ENCODE data around the gene ASIC3.

Gene ASIC3

DNA sequence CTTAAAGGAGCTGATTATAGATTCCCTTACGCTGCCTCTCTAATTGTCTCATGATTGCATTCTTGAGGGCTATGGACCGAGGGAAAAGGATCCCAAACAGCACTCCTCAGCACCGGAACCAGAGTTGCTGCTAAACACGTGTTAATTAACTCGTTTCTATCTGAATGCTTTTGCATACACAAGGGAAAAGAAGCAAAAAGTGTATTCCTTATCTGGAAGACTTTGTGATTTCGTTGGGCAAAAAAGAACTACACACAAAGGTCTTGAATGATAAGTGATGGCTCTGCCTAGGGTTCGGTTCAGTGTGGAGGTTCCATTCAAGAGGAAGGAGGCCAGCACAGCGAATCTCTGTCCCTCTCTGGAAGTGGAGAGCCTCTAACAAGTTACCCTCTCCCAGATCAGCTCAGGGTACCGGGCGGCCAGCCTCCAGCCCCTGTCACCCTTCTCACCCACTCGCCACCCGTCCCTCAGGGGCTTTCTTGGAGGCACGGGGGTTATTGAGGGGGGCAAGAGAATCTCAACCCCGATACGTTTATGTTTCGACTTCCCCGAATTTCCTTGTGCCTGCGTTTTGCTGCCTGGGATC lies 10.5 kb downstream of the ASIC3 start:
- DNase-seq = peak in 1 of 2 donors; percentile 19

DNA sequence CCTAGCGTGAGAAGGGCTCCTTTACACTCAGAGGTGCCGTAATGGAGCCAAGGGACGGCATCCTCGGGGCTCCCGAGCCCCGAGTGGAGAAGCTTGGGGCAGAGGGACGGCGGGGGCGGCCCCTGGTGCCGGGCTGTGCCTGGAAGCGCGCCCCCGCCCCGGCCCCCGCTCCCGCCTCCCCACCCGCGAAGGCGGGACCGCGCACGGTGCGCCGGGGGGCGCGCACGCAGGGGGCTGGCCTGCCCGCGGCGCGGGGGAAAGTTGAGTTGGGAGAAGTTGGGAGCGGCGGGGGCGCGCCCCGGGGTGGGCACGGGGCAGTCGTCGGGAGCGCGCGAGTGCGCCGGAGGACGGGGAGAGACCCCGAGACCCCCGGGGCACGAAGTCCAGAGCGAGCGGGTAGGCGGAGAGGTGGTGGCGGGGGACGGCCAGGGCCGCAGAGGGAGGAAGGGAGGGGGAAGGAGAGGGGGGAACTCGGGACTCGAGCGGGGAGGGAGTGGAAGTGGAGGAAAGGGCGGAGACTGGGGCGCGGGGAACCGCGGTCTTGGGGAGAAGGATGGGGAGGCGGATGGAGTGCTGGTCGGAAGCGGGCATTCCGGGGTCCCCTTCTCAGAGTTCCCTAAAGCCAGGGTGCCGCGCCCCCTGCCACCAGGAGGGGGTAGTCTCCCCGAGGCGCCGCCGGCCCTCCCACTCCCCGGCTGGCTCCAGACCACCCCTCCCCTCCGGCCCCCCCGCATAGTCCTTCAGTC lies 11.2 kb downstream of the ASIC3 start, which contains the start of gene SLC4A2:
SLC4A2 (plus strand) TSS at position 223 of the 746 bp plus-strand sequence. CDS start 2,399 bp downstream, outside the sequence.
- peak; percentile 29 to 51 for DNase-seq

DNA sequence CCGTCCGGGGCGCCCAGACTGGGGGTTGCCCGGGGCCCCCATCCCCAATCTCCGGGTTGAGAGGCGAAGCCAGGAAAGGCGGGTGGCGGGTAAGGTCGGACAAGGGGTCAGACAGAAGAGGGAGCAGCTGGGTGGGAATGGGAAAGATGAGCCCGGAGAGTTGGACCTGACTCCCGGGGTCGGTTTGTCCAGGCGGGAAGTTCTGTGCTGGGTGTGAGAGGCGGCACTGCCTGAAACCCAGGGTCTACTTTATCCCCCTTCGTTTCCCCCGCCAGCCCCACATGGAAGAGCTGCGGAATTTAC lies 11.7 kb downstream of the ASIC3 start:
- no peak for DNase-seq

DNA sequence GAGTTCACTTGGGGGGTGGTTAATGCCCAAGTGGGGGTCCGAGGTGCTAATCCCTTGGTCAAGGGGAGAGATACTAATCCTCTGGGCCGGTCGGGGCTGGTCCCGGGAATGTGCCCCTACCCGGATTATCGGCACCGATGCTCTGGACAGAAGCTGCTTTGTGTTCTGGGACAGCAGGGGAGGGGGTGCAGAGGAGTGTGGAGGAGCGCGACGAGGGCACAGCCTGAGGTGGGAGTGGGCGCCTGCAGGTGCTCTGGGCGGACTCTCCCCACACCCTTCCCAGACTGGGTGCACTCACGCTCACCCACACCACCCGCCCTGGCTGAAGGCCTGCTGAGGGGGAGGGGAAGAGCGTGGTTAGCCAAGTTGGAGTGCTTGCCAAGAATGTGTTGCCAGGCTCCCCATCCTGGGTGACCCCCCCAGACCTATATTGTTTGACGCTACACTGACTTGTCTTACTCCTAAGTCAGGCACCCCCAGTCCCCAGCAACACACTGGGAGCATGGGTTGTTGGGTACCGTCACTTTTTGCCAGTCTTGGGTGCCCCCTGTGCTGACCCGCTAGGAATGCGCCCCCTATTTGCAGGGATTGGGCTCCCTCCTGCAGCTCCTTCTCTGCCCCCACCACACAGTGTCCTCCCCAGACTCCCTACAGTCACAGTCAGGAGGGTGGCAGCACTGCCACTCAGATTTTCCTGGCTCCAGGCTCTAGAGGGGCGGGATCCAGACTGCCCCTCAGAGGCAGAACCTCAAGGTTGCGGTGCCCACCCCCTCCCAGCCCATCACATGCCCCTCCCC lies 12.3 kb downstream of the ASIC3 start:
- peak in 1 of 2 donors; percentile 4 for DNase-seq

DNA sequence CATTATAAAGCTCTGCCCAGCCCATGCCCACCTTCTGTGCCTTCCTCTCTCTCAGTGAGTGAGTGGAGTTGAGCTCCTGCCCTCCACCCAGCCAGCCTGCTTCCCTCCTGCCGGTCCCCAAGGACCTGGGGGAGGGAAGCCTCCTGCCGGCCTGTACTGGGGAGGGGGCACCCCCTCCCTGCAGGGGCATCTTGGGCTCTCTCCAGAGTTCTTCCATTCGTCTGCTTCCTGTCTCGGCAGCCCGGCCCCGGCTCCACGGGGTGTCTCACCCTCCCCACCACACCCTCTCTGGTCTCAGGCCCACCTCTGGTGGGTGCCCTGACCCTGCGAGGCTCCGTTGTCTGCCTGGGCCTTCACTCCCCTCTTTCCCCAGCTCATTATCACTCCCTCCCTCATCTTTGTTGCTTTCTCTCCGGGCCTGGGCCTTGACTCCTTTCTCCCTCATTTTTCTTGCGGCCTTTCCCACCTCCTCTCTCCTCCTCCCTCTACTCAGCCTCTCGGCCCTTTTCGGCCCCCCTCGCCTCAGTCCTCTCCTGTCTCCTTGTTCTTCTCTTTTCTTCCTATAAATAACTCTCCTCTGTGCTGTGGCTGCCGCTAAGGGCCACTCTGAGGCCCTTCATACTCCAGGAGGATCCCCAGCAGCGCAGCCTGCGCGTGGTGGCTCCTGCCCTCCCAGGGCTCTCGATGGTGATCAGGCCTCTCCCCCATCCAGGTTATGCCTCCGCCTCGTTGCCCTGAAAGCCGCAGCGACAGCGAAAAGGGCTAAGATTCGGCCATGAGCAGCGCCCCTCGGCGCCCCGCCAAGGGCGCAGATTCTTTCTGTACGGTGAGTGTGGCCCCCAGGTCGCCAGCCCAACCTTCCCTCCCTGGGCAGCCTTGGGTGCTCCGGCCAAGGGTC lies 13.1 kb downstream of the ASIC3 start:
- no peak for DNase-seq

DNA sequence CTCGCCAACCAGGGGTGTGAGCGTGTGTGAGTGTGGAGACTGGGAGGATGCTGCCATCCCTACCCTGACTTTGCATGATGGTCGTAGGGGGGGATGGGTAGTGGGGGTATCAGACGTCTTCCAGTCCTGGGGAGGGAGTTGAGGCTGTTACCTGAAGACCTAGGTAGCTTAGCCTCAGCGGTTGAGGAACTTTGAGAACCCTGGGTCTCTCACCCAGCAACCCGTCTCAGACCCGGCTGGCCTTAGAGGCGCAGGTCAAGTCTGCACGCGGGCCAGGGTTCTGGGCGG lies 13.7 kb downstream of the ASIC3 start:
- no peak for DNase-seq

DNA sequence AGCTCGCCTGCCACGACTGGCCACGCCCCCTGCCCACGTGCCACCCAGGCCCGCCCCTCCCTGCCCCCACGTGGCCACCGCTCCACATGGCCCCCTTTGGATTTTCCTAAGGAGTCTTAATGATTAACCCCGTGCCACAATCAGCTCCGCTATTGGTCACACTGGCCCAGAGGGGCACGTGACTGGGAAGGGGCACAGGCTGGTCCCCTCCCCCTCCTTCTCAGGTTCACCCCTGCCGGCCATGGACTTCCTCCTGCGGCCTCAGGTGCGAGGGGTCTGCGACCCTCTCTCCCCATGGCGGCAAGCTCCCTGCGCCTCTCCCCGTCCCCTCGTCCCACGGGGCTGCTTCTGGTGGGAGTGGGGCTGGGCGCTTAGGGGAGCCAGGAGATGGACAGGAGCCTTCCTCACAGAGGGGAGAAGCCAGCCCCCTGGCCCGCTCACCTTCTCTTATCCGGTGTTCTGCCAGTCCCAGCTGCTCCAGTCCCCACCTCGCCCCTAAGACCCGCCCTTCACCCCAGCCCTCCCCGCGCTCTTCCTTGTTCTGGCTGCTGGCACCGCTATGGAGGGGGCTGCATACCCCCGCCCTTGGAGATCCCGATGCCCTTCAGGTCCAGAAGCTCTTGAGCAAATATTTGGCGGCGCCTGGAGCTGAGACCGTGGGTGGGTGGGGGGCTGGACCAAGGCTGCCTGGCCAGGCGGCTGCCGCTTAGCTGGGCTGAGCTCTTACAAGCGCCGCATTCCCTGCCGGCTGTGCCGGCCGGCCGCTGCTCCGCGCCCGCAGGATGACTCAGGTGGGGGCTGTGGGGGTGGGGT lies 14.3 kb downstream of the ASIC3 start:
- no peak for DNase-seq

DNA sequence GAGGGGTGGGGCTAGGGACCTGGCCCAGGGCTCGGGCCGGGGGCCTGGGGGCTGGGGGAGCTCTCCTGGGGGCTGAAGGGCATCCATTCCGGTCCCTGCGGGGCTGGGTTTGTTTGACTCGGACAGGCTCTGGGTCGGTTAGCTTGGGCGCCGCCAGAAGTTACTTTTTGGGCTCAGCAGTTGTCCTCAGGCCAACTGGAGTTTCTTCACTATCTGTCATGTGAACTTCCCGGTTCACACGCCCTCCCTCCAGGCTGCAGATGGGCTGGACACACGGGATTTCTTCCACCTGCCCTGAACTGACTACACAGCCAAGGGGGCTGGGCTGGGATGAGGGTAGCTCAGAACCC lies 14.9 kb downstream of the ASIC3 start:
- no peak for DNase-seq

DNA sequence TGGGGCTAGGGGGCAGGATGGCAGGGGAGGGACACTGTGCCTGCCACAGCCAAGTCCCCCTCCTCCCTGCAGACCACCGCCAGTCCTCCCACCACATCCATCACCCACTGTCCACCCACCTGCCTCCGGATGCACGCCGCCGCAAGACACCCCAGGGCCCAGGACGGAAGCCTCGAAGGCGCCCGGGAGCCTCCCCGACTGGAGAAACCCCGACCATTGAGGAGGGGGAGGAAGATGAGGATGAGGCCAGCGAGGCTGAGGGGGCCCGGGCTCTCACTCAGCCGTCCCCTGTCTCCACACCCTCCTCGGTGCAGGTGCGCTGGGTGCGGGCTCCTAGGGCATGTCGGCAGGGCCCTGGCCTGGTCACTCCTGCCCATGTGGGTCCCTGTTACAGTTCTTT lies 16.1 kb downstream of the ASIC3 start:
- no peak for DNase-seq

DNA sequence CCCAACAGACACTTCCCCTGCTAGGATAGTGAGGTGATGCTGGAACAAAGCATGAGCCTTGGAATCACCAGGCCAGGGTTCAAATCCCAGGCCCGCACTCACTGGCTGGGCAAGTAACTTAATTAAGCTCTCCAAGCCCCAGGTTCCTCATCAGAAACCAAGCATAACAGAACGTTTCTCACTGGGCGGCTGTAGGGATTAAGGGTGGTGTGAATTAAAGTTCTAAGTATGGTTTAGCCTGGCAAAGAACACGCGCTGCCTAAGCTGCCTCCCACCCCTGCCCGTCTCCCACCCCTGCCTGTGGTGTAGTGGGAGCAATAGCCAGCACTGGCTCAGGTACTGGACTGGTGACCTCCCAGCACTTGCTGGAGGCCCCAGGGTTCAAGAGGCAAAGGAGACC lies 16.7 kb downstream of the ASIC3 start:
- DNase-seq = no peak

DNA sequence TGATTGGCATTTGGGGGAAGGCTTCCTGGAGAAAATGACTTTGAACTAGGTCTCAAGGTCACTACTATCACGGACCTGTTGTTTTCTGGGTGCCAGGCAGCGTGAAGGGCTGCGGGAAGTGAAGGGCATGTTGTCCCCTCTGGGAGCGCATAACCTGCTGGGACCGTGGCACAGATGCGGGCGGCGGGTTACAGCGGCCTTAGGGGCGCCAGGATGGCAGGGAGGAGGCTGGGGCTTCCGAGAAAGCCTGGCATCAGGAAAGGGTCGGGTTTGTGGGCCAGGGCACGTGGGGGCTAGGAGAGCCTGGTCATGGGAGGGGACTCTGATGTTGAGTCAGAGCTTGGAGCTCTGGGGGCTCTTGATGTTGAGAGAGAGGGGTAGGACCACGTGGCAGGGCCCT lies 17.2 kb downstream of the ASIC3 start:
- DNase-seq = no peak

DNA sequence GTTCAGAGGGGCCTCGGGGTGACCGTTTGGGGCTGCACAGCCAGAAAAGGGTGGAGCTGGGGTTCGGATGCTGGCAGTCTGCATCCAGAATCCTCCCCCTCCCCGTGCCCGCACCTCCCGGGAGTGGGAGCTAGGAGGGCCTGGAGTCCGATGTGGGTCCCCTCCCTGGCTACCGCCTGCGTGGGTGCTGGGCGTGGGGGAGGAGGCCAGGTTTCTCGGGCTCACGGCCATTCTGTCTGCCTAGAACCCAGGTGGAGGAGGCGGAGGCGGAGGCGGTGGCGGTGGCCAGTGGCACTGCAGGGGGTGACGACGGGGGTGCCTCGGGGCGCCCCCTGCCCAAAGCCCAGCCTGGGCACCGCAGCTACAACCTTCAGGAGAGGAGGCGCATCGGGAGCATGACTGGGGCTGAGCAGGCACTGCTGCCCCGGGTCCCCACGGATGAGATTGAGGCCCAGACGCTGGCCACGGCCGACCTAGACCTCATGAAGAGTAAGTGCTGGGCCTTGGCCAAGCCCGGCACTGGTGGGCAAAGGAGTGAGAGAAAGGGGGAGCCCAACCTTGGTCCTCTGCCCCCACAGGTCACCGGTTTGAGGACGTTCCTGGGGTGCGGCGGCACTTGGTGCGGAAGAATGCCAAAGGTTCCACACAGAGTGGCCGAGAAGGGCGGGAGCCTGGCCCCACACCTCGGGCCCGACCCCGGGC lies 18.1 kb downstream of the ASIC3 start:
- DNase-seq = no peak

DNA sequence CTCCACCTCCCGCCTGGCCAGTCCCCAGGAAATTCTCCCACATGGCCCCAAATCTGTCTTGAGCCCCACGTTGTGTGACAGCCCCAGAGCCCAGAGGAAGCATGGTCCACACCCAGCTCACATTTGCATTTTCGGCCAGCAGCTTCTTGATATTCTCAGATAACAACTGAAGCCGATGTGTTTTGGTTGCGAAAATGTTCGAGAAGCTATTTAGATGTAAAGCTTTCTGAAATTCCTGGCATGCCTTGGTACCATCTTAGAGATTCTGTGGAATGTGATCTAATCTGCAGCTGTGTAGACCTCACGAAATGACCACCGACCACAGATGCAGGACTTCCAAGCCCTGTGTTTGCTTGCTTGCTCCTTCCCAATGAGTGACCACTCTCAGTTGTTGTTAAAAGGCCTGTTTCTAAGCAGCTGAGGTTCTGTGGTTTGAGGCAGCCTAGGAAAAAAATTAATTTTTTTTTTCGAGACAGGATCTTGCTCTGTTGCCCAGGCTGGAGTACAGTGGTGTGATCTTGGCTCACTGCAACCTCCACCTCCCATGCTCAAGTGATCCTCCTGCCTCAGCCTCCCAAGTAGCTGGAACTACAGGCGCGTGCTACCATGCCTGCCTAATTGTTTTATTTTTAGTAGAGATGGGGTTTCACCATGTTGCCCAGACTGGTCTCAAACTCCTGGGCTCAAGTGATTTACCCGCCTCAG lies 19.9 kb downstream of the ASIC3 start:
- no peak for DNase-seq

DNA sequence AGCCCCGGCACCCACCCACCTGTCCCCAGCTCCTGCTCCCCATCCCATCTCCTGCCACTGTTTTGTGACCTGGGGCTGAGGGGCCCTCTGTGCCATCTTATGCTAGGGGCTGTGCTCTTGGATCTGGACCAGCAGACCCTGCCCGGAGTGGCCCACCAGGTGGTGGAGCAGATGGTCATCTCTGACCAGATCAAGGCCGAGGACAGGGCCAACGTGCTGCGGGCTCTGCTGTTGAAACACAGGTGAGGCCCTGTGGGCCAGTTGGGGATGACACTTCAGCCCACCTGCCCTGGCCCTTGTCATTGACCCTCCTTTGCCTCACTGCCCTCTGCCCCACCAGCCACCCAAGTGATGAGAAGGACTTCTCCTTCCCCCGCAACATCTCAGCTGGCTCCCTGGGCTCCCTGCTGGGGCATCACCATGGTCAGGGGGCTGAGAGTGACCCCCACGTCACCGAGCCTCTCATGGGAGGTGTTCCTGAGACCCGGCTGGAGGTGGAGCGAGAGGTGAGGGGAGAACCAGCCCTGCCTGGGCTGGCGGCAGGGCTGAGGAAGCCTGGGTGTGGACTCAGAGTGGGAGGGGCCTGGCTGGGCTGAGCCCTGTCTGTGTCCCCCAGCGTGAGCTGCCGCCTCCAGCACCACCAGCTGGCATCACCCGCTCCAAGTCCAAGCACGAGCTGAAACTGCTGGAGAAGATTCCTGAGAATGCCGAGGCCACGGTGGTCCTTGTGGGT lies 21.7 kb downstream of the ASIC3 start:
- no peak for DNase-seq

DNA sequence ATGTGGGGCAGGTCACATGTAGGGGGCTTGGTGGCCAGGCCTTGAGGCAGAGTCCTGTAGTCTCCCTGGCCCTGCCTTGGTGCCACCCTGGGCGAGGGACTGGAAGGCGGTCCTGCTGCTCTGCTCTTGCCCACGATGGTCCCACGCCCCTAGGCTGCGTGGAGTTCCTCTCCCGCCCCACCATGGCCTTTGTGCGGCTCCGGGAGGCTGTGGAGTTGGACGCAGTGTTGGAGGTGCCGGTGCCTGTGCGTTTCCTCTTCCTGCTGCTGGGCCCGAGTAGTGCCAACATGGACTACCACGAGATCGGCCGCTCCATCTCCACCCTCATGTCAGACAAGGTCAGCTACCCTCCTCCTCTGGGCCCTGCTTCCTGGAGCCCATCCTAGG lies 22.2 kb downstream of the ASIC3 start:
- no peak for DNase-seq

DNA sequence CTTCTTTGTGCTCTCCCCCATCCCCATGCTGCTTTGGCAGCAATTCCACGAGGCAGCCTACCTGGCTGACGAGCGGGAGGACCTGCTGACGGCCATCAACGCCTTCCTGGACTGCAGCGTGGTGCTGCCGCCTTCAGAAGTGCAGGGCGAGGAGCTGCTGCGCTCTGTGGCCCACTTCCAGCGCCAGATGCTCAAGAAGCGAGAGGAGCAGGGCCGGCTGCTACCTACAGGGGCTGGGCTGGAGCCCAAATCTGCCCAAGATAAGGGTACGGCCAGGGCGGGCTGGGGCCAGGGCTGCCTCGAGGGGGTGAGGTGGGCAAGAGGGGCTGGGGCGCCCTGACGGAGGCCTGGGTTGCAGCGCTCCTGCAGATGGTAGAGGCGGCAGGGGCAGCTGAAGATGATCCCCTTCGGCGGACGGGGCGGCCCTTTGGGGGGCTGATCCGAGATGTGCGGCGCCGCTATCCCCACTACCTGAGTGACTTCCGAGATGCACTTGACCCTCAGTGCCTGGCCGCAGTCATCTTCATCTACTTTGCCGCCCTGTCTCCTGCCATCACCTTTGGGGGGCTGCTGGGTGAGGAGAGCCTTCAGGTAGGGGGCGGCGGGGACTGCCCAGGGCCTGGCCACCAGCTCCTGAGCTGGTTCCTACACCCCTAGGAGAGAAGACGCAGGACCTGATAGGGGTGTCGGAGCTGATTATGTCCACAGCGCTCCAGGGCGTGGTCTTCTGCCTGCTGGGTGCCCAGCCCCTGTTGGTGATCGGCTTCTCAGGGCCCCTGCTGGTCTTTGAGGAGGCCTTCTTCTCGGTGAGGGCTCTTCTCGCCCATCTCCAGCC lies 22.9 kb downstream of the ASIC3 start:
- no peak for DNase-seq

DNA sequence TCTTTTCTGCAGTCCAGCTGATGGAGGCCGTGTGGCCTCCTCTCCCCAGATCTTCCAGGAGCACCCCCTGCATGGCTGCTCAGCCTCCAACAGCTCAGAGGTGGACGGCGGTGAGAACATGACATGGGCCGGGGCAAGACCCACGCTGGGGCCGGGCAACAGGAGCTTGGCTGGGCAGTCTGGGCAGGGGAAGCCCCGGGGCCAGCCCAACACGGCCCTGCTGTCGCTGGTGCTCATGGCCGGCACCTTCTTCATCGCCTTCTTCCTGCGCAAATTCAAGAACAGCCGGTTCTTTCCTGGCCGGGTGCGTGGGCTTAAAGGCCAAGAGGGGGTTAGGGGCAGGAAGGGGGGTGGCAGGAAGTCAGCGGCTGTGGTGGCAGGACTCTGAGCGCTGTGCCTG lies 25.7 kb downstream of the ASIC3 start:
- DNase-seq = no peak

DNA sequence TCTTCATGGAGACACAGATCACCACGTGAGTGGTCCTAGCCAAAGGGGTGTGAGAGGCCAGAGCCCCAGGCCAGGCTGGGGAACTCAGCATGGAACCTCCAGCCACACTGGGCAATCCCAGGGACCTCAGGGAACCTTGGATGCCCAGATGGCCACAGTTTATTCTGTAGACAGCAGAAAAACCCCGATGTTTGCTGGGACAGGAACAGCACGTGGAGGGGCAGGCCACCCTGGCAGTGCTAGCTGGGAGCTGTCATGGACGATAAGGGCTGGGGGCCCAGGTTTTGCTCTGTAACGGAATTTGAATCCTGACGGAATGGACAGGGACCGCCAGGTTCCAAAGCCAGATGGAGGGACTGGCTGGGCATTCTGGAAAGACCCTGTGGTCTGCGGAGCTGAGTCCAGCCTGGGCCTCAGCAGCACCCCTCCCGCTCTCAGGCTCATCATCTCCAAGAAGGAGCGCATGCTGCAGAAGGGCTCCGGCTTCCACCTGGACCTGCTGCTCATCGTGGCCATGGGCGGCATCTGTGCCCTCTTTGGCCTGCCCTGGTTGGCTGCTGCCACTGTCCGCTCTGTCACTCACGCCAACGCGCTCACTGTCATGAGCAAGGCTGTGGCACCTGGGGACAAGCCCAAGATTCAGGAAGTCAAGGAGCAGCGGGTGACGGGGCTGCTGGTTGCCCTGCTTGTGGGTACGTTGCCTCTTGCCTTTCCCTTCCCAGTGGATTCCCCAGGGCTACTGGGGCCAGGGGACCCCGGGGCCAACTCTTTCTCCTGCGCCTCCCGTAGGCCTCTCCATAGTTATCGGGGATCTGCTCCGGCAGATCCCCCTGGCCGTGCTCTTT lies 26.7 kb downstream of the ASIC3 start:
- DNase-seq = no peak

DNA sequence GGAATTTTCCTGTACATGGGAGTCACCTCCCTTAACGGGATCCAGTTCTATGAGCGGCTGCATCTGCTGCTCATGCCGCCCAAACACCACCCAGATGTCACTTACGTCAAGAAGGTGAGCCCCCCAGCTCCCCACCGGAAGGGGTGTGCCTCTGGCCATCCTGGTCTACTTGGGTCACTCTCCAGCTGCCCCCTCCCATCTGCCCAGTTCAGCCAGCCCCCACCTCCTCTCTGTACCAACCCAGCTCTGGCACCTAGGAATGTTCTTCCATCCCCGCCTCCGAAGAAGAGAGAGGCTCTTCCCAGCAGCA lies 27.3 kb downstream of the ASIC3 start:
- no peak for DNase-seq
